Measurements from ENCODE around the gene ANKRD44.
"Not testable (repeated sequence)": the region's sequence is repeated elsewhere in the genome, so short reads cannot be mapped to it uniquely, and the experiment has no call there.

GRCh38 chr2:197062574-197062973, 248.0 kb downstream of the ANKRD44 start:
- TF ChIP-seq, protein P1, sequence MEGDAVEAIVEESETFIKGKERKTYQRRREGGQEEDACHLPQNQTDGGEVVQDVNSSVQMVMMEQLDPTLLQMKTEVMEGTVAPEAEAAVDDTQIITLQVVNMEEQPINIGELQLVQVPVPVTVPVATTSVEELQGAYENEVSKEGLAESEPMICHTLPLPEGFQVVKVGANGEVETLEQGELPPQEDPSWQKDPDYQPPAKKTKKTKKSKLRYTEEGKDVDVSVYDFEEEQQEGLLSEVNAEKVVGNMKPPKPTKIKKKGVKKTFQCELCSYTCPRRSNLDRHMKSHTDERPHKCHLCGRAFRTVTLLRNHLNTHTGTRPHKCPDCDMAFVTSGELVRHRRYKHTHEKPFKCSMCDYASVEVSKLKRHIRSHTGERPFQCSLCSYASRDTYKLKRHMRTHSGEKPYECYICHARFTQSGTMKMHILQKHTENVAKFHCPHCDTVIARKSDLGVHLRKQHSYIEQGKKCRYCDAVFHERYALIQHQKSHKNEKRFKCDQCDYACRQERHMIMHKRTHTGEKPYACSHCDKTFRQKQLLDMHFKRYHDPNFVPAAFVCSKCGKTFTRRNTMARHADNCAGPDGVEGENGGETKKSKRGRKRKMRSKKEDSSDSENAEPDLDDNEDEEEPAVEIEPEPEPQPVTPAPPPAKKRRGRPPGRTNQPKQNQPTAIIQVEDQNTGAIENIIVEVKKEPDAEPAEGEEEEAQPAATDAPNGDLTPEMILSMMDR (IDR thresholded peaks at IDR 0.05; ENCODE audit: borderline replicate concordance, extremely low read depth, low read length, poor library complexity, severe bottlenecking) = not testable (repeated sequence)
- TF ChIP-seq EZH2 (IDR thresholded peaks at IDR 0.05; ENCODE audit: borderline replicate concordance, low read depth, low read length, severe bottlenecking) = not testable (repeated sequence)
